ENCODE results near the gene ADAP1.

DNA sequence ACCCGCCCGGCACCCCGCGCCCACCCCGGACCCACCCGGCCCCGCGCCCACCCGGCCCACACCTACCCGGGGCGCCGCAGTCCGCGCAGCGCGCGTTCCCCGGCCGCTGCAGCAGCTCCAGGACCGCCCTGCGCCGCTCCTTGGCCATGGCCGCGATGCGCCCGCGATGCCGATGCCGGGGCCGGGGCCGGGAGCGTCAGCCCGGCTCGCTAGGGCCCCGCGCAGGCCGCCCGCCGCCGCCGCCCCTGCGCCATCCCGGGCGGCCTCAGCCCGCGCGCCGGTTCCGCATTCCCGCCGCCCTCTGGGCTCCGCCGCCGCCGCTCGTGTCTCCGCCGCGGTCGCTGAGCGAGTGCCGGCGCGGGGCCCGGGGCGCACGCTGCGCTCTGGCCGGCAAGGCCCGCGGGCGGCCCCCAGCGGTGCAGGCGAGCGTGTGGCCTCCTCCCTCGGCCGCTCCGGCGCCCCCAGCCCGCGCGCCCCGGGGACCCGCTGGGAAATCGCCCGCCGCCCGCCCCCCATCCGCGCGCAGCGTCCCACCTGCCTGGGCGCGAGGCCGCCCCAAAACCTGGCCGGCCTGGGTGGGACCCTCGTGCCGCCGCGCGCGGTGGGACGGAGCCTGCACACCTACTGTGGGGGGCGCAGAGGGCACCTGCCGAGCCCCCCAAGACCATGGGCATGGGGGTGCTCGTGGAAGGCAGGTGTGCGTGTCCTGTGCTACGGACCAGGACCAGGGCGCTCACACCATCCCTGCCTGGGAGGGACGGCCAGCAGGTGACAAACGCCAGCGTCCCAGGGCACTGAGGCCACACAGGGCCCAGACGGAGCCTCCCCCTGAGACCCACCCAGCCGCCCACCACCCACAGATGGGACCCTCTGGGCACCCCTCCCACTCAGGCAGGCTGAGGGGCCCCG lies at the start of gene ADAP1:
- TF ChIP-seq ZBTB1 (tag by site-specific recombination; IDR thresholded peaks at IDR 0.05) (no peak), TCF7L2 (IDR thresholded peaks at IDR 0.05; ENCODE audit: borderline replicate concordance, low read depth, low read length) (no peak), SP7 (tag by site-specific recombination; IDR thresholded peaks at IDR 0.05) (no peak)
- TF ChIP-seq, protein P1, sequence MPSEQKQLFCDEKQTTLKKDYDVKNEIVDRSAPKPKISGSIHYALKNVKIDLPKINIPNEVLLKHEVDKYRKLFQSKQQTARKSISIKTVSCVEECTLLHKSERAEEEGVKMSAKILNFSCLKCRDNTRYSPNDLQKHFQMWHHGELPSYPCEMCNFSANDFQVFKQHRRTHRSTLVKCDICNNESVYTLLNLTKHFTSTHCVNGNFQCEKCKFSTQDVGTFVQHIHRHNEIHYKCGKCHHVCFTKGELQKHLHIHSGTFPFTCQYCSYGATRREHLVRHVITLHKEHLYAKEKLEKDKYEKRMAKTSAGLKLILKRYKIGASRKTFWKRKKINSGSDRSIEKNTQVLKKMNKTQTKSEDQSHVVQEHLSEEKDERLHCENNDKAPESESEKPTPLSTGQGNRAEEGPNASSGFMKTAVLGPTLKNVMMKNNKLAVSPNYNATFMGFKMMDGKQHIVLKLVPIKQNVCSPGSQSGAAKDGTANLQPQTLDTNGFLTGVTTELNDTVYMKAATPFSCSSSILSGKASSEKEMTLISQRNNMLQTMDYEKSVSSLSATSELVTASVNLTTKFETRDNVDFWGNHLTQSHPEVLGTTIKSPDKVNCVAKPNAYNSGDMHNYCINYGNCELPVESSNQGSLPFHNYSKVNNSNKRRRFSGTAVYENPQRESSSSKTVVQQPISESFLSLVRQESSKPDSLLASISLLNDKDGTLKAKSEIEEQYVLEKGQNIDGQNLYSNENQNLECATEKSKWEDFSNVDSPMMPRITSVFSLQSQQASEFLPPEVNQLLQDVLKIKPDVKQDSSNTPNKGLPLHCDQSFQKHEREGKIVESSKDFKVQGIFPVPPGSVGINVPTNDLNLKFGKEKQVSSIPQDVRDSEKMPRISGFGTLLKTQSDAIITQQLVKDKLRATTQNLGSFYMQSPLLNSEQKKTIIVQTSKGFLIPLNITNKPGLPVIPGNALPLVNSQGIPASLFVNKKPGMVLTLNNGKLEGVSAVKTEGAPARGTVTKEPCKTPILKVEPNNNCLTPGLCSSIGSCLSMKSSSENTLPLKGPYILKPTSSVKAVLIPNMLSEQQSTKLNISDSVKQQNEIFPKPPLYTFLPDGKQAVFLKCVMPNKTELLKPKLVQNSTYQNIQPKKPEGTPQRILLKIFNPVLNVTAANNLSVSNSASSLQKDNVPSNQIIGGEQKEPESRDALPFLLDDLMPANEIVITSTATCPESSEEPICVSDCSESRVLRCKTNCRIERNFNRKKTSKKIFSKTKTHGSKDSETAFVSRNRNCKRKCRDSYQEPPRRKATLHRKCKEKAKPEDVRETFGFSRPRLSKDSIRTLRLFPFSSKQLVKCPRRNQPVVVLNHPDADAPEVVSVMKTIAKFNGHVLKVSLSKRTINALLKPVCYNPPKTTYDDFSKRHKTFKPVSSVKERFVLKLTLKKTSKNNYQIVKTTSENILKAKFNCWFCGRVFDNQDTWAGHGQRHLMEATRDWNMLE (tag by site-specific recombination; conservative IDR thresholded peaks at IDR 0.05; ENCODE audit: low read depth) = no peak
- TF ChIP-seq, protein P2, sequence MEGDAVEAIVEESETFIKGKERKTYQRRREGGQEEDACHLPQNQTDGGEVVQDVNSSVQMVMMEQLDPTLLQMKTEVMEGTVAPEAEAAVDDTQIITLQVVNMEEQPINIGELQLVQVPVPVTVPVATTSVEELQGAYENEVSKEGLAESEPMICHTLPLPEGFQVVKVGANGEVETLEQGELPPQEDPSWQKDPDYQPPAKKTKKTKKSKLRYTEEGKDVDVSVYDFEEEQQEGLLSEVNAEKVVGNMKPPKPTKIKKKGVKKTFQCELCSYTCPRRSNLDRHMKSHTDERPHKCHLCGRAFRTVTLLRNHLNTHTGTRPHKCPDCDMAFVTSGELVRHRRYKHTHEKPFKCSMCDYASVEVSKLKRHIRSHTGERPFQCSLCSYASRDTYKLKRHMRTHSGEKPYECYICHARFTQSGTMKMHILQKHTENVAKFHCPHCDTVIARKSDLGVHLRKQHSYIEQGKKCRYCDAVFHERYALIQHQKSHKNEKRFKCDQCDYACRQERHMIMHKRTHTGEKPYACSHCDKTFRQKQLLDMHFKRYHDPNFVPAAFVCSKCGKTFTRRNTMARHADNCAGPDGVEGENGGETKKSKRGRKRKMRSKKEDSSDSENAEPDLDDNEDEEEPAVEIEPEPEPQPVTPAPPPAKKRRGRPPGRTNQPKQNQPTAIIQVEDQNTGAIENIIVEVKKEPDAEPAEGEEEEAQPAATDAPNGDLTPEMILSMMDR (tag by site-specific recombination; IDR thresholded peaks at IDR 0.05) = no peak
